Measurements from ENCODE around the gene E2F4.

- TF ChIP-seq, protein P1, sequence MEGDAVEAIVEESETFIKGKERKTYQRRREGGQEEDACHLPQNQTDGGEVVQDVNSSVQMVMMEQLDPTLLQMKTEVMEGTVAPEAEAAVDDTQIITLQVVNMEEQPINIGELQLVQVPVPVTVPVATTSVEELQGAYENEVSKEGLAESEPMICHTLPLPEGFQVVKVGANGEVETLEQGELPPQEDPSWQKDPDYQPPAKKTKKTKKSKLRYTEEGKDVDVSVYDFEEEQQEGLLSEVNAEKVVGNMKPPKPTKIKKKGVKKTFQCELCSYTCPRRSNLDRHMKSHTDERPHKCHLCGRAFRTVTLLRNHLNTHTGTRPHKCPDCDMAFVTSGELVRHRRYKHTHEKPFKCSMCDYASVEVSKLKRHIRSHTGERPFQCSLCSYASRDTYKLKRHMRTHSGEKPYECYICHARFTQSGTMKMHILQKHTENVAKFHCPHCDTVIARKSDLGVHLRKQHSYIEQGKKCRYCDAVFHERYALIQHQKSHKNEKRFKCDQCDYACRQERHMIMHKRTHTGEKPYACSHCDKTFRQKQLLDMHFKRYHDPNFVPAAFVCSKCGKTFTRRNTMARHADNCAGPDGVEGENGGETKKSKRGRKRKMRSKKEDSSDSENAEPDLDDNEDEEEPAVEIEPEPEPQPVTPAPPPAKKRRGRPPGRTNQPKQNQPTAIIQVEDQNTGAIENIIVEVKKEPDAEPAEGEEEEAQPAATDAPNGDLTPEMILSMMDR (IDR thresholded peaks at IDR 0.05) = no peak
- peak in 1 of 3 donors; percentile 12 for TF ChIP-seq POLR2A (IDR thresholded peaks at IDR 0.05)
These were observed 41.0 kb upstream of the E2F4 start, which contains the start of gene B3GNT9 for GRCh38 chr16:67150833-67151396.

All from body of pancreas (tissue), 4 donors.